Activated T-cell treated with anti-CD3 and anti-CD28 coated beads, Interleukin-2, amount 50 U/mL, for 48 hours (primary cell): ENCODE data around the gene RAB40C.
A peak's percentile ranks its signal among the peaks of the same experiment; 100 is the strongest.

Source experiments
- DNase-seq, 2 experiments: peaks; one replicate each; pipeline ENCODE4 v3.0.0-alpha.2; 2020

Gene RAB40C

GRCh38 chr16:575354-576196 is 14.3 kb upstream of the RAB40C start:
- DNase-seq, result no peak

DNA sequence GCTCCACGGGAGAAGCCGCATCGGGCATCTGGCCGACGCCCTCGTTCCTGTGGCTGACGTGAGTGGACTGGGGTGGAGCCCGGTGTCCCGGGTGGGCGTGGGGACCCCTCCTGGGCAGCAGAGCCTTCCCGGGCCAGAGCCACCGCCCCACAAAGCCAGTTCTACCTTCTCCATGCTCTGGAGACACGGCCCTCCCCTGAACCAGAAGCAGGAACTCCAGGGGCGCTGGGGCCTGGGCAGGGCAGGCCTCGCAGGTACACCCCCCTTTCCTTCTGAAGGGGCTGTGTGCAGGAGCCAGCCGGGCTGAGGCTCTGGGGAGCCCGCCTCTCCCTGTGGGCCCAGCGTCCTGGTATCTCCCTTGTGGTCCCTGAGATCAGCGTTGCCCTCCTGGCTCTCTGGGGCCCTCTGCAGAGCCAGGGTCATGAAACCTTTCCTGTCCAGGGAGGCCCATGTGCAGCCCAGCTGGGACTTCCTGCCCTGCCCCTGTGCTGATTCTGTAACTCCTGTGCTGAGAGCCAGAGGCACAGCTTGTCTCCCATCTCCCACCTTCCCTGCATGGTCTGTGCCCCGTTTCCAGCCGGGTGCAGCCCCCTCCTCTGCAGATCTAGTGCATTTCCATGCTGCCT is 13.6 kb upstream of the RAB40C start:
- no peak for DNase-seq

DNA sequence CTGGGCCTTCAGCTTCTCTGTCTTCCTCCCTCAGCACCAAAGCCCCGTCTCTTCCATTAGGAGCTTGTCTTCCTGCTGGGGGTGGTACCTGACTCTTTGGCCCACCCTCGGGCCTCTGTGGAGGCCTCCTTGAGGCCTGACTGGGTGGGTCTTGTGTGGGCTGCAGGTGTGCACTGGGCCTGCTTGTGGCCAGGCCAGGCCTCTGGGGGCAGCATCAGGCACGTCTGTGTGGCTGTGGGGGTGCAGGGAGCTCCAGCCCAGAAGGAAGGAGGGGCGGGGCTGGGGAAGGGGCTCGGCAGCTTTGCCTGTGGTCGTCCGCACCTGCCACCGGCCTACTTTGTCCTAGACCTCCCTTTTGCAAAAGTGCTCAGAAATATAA is 13.1 kb upstream of the RAB40C start:
- DNase-seq, result no peak

GRCh38 chr16:577796-578195 is 12.1 kb upstream of the RAB40C start:
- DNase-seq, result no peak

DNA sequence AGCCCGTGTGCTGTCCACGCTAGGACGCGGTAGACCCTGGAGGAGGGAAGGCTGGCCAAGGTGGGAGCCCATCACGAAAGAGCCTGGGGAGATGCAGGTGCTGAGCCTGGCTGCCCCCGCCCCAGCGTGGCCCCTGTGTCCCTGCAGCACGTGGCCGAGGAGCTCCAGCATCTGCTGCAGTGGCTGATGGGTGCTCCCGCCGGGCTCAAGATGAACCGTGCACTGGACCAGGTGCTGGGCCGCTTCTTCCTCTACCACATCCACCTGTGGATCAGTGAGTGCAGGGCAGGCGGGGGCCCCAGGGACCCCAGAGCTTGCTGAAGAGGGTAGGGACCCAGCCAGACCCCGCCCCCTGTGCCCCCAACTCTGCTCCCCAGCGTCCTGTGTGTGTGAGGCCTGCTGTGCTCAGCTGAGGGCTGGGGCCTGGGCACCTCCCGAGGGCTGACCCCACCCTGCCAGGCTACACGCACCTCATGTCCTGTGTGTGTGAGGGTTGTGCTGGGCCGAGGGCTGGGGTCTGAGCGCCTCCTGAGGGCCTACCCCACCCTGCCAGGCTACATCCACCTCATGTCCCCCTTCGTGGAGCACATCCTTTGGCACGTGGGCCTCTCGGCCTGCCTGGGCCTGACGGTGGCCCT is 11.5 kb upstream of the RAB40C start:
- no peak for DNase-seq

GRCh38 chr16:578870-579405 is 10.9 kb upstream of the RAB40C start:
- peak; percentile 74 to 82 for DNase-seq

DNA sequence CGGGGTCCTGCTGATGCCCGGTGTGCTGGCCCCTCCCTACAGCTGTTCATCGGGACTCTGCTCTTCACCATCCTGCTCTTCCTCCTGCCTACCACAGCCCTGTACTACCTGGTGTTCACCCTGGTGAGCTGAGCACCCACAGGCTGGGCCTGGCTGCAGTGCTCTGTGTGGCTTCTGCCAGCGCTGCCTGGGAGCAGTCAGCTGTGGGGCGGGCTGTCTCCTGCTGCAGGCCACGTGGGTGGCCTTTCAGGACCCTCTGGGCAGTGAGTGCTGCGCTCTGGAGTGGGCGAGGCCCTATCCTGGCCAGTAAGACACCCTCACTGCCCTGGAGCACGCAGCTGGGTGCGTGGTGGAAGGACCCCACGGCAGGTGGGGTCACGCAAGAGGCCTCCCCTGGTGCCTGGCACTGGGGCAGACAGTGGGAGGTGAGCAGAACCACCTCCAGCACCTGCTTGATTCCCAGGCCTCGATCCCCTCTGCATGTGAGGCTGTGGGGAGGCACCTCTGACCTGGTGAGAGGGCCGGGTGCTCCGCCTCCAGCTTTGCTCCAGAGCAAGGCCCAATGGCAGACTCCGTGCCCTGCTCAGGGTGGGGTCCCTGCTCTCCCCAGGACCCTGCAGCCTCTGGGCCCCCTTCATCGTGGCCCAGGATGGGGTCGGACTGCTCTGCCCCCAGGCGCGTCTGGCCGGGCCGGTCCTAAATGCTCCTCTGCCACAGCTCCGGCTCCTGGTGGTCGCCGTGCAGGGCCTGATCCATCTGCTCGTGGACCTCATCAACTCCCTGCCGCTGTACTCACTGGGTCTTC is 9.5 kb upstream of the RAB40C start:
- no peak for DNase-seq

DNA sequence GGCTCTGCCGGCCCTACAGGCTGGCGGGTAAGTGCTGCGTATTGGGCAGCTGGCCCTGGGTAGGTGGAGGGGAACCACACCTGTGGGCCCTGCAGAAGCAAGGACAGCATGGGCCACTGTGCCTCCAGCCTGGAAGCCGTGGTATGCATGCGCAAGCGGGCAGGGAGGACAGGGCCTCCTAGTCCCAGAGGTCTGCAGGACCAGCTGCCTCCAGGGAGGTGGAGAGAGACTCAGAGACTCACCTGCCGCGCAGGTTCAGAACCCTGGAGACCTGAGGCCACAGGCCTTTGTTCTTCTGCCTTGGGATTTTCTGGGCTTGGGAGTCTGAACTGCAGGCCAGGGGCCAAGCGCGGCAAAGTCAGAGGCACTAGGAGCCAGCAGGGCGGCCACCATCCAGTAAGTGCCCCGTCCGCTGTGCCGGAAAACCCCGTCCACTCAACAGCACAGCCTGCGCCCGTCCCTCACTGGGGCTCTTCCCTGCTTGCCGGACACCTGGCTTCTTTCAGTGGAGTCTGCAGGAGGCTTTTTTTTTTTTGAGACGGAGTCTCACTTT is 8.8 kb upstream of the RAB40C start:
- DNase-seq, result no peak

DNA sequence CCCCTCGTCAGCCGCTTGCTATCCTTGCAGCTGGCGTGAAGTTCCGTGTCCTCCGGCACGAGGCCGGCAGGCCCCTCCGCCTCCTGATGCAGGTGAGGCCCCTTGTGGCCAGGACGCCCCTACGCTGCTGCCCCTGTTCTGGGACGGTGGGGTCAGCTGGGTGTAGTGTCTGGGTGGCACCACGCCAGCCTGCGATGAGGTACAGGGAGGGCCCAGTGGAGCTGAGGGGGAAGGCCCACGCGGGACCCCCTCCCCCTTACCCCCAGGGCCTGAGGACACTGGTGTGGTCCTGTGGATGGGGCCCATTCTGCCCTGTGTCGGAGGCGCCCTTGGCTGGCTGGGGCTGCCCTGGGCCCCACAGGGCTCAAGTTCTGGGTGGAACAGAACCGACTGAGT is 7.7 kb upstream of the RAB40C start:
- DNase-seq, result no peak

- DNase-seq, result no peak
Measured at GRCh38 chr16:582614-583331, 7.1 kb upstream of the RAB40C start.

GRCh38 chr16:583470-583814 is 6.4 kb upstream of the RAB40C start:
- DNase-seq, result no peak

DNA sequence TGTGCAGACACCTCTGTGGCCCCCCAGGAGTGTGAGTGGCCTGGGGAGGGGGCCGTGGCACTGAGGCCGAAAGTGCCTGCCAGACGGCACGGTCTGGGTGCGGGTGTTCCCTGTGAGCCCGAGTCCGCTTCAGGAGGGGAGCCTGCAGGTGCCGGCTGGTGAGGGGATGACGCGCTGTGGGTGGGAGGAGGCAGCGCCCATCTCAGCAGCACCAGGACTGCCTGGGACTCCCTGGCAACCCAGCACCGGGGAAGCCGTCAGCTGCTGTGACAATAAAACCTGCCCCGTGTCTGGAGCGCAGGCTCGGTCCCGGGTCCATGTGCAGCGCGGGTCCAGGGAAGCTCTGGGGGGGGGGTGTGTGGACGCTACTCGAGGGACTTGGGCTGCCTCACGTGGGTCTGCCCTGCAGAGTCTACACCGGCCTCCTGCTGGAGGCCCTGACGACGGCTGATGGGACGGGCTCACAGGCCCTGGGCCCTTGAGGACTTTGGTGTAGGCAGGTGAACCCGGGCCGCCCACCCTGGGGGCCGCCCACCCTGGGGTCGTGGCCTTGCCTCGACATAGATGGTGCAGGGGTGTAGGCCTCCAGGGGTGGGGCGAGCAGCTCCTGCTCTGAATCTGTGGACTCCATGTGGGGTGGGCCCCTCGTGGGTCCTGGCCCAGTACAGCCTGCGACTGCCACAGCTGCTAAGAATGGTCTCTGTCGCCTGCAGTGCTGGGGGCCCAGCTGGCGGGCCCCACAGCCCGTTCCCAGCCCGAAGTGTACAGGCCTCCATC is 5.9 kb upstream of the RAB40C start:
- DNase-seq, result no peak

GRCh38 chr16:585351-585750 is 4.5 kb upstream of the RAB40C start:
- DNase-seq, result no peak

DNA sequence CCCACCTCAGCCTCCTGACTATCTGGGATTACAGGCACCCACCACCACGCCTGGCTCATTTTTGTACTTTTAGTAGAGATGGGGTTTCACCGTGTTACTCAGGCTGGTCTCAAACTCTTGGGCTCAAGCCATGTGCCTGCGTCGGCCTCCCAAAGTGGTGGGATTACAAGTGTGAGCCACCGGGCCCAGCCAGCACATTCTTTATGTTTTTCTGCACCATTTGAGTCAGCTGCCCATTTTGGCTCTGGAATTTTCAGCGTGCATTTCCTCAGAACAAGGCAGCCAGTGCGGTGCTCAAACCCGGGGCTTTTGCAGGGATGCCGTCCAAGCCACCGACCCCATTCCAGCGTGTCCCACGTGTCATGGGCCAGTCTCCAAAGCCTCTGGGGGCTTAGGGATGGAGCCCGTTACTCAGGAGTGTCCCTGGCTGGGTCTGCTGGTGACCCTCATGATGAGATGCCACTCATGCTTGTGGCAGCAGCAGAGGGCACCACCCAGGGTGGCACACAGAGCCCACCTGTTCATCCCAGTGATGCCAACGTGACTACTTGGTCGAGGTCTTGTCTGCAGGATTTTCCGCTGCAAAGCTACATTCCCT is 3.7 kb upstream of the RAB40C start:
- no peak for DNase-seq

DNA sequence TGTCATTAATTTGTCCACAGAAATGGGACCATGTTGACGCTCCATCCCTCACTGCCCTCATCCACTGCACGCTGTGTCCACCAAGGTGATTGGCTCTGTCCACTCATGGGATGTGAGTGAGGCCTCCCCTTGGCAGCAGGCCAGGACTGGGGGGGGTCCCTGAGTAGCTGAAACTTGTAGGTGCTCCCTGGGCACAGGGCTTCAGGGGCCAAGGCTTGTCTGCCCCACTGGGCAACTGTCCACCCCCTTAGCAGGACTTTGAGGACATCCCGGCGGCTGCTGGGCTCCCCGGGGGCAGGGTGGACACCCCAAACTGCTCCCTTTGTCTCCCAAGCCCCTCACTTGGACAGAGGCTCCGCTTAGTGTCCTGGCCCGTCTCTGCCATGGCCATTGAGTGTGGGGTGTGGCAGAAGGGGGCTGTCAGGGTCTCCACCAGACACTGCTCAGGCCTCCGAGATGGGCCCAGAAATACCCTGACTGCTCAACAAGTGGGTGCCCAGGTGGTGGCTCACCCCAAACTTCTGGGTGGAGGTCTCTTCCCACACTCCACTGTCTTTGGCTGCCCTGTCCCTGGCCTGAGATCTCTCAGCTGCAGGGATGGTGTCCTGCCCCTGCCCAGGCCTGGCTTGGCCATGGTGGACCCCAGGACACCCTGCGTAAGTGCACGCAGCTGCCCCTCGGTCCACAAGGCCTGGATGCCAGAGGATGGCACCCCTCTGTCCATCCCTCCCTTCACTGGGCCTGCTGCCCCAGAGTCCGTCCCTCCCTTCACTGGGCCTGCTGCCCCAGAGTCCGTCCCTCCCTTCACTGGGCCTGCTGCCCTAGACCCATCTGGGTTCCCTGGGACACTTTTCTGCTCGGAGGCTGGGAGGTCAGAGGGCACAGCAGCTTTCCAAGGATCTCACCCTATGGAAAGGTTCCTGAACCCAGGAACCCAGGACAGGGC is 2.9 kb upstream of the RAB40C start:
- DNase-seq, result no peak

DNA sequence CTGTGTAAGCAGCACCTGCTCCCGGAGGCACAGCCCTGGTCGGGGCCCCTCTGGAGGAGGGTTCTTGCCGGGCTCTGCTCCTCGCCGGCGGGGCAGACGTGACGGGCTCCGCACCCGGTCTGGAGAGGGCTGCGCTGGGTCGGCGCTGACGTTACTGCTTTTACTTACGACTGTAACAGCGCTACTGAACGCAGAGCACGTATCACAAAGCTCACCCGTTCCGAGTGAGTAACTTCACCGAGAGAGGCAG is 1.3 kb upstream of the RAB40C start:
- peak; percentile 76 to 81 for DNase-seq

GRCh38 chr16:588889-589657 is 793 bp upstream of the RAB40C start:
- DNase-seq, result peak; percentile 99 to 100

- no peak for DNase-seq
Measured at GRCh38 chr16:590188-590814, 435 bp downstream of the RAB40C start.

DNA sequence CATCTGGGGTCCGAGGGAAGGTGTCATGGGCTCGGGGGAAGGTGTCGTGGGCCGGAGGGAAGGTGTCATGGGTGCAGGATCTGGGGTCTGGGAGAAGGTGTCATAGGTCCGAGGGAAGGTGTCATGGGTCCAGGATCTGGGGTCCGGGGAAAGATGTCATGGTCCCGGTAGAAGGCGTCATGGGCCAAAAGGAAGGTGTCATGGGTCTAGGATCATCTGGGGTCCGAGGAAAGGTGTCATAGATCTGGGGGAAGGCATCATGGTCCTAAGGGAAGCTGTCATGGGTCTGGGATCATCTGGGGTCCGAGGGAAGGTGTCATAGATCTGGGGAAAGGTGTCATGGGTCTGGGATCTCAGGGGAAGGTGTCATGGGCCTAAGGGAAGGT is 942 bp downstream of the RAB40C start:
- DNase-seq, result no peak
